HCT116 (cell line): ENCODE measurements around the gene ANKFN1. TPM values are rescaled to one million over a fixed set of nuclear protein-coding genes. Genes with fewer than 3 reads are reported as not detected.

Experiments used
- ATAC-seq: fragments of 200-7000 bp; cut with Tn5 transposase; 2 replicates; pipeline ENCODE4 v1.9.1; 2020; ENCODE audit warnings: mild to moderate bottlenecking, moderate library complexity
- Bru-seq: library from RNA; stranded (reverse); fragments of 400-500 nt; gene quantifications from one replicate; lab custom pipeline; 2021; lab: Mats Ljungman, UMichigan
- BruChase-seq, 2 experiments: library from RNA; stranded (reverse); fragments of 400-500 nt; gene quantifications; one replicate each; lab custom pipeline; 2021; lab: Mats Ljungman, UMichigan
- BruUV-seq: library from RNA; stranded (reverse); fragments of 400-500 nt; replicated peaks from 2 replicates; lab custom pipeline; 2021; lab: Mats Ljungman, UMichigan
- CTCF ChIA-PET: fragments of 300-600 bp; sonication (Branson Sonifier 250); formaldehyde crosslinking; loops from one replicate; lab custom pipeline; 2021; ENCODE audit warnings: antibody characterized with exemption; lab: Charles Lee
- POLR2A ChIA-PET: fragments of 300-600, 350-600 bp; sonication (Branson Sonifier 250); formaldehyde crosslinking; loops from one replicate; lab custom pipeline; 2021; ENCODE audit warnings: antibody characterized with exemption; lab: Charles Lee
- RAD21 ChIA-PET, 2 experiments: fragments of 300-600 bp; sonication (Branson Sonifier 250); formaldehyde crosslinking; loops; one replicate each; lab custom pipeline; 2023; ENCODE audit warnings: low total read pairs in 2 of 2; ENCODE audit not compliant: uncharacterized antibody in 2 of 2, unreplicated experiment in 2 of 2, low non-redundant PET in 1 of 2; lab: Charles Lee
- DNase-seq: peaks from one replicate; pipeline ENCODE4 v3.0.0-alpha.2; 2010; ENCODE audit warnings: low read depth, low spot score
- H2AFZ ChIP-seq: fragments of 200-600 bp; shearing (Covaris generic), sonication (generic); 2 replicates; pipeline ENCODE4 v1.6.1; 2017; ENCODE audit warnings: low read depth, mixed run types, mixed read lengths, antibody characterized with exemption, low read length; ENCODE audit not compliant: poor library complexity, severe bottlenecking
- H3K27ac ChIP-seq: 2 replicates; pipeline ENCODE4 v1.5.1; 2012; ENCODE audit warnings: low read depth, low read length
- H3K27me3 ChIP-seq: fragments of 200-600 bp; sonication (generic); 2 replicates; pipeline ENCODE4 v1.6.1; 2016; ENCODE audit warnings: mixed run types, low read length, mixed read lengths; ENCODE audit not compliant: insufficient read depth
- H3K36me3 ChIP-seq, 2 experiments: fragments of 200-500 bp in 1 of 2; fragments of 200-600 bp in 1 of 2; sonication (Bioruptor generic) in 1 of 2; sonication (generic) in 1 of 2; 2 replicates each; pipeline versions ENCODE4 v1.5.1 to v1.6.1; 2014 to 2016; ENCODE audit warnings: low read length in 2 of 2, inconsistent platforms in 1 of 2, mixed read lengths in 1 of 2, mixed run types in 1 of 2; ENCODE audit not compliant: insufficient read depth in 2 of 2, control insufficient read depth in 1 of 2
- H3K4me1 ChIP-seq, 2 experiments: fragments of 200-600 bp in 1 of 2; sonication (generic) in 1 of 2; 2 replicates each; pipeline versions ENCODE4 v1.5.1 to v1.6.1; 2012 to 2017; ENCODE audit warnings: low read length in 2 of 2, inconsistent platforms in 1 of 2, mild to moderate bottlenecking in 1 of 2, mixed read lengths in 1 of 2, mixed run types in 1 of 2, moderate library complexity in 1 of 2; ENCODE audit not compliant: insufficient read depth in 2 of 2, control insufficient read depth in 1 of 2
- H3K4me2 ChIP-seq: fragments of 200-600 bp; sonication (generic); 2 replicates; pipeline ENCODE4 v1.6.1; 2017; ENCODE audit warnings: mixed run types, low read length, mixed read lengths
- H3K4me3 ChIP-seq, 2 experiments: fragments of 200-600 bp in 1 of 2; sonication (generic) in 1 of 2; replicated peaks in 1 of 2; 2 replicates each; pipeline ENCODE4 v1.5.1; 2011 to 2016; ENCODE audit warnings: low read length in 2 of 2, control low read depth in 1 of 2, low read depth in 1 of 2, mild to moderate bottlenecking in 1 of 2, mixed read lengths in 1 of 2, mixed run types in 1 of 2
- H3K79me2 ChIP-seq: fragments of 200-600 bp; sonication (generic); 2 replicates; pipeline ENCODE4 v1.6.1; 2017; ENCODE audit warnings: mild to moderate bottlenecking, mixed run types, low read length, moderate library complexity, mixed read lengths; ENCODE audit not compliant: insufficient read depth
- H3K9ac ChIP-seq: fragments of 200-600 bp; sonication (generic); 2 replicates; pipeline ENCODE4 v1.6.1; 2016; ENCODE audit warnings: low read length, mixed read lengths
- H3K9me2 ChIP-seq: fragments of 200-600 bp; sonication (generic), shearing (Covaris generic); 2 replicates; pipeline ENCODE4 v1.6.1; 2017; ENCODE audit warnings: mixed run types, mild to moderate bottlenecking, moderate library complexity; ENCODE audit not compliant: insufficient read depth
- H3K9me3 ChIP-seq, 2 experiments: fragments of 200-500 bp in 1 of 2; fragments of 200-600 bp in 1 of 2; sonication (Bioruptor generic) in 1 of 2; sonication (generic) in 1 of 2; 2 replicates each; pipeline ENCODE4 v1.6.1; 2014 to 2017; ENCODE audit warnings: low read length in 2 of 2, mixed read lengths in 2 of 2, inconsistent platforms in 1 of 2, low read depth in 1 of 2, mild to moderate bottlenecking in 1 of 2, mixed run types in 1 of 2, moderate library complexity in 1 of 2; ENCODE audit not compliant: control insufficient read depth in 1 of 2, insufficient read depth in 1 of 2
- H4K20me1 ChIP-seq: fragments of 200-600 bp; sonication (generic), shearing (Covaris generic); 2 replicates; pipeline ENCODE4 v1.6.1; 2017; ENCODE audit warnings: mixed run types, mild to moderate bottlenecking, moderate library complexity; ENCODE audit not compliant: insufficient read depth
- FOSL1 ChIP-seq: IDR thresholded peaks from 2 replicates; pipeline ENCODE4 v1.6.1; 2012; ENCODE audit warnings: low read depth
- SIN3A ChIP-seq: IDR thresholded peaks from 2 replicates; pipeline ENCODE4 v1.6.1; 2012; ENCODE audit warnings: low read depth
- SP1 ChIP-seq: IDR thresholded peaks from 2 replicates; pipeline ENCODE4 v1.6.1; 2012; ENCODE audit warnings: low read depth
- SRF ChIP-seq: IDR thresholded peaks from 2 replicates; pipeline ENCODE4 v1.6.1; 2012; ENCODE audit warnings: low read depth
- TCF7L2 ChIP-seq: IDR thresholded peaks from 2 replicates; pipeline ENCODE4 v1.7.0; 2011; ENCODE audit warnings: borderline replicate concordance, inconsistent platforms; ENCODE audit not compliant: insufficient read depth, insufficient read length; ENCODE audit errors: extremely low read depth
- YY1 ChIP-seq: IDR thresholded peaks from 2 replicates; pipeline ENCODE4 v1.6.1; 2011; ENCODE audit warnings: low read length, low read depth, moderate library complexity, mild to moderate bottlenecking; ENCODE audit not compliant: insufficient replicate concordance; ENCODE audit errors: extremely low read depth
- intact Hi-C: fragments of 100-400 bp; cut with micrococcal nuclease; formaldehyde crosslinking; loops from 2 replicates; pipeline ENCODE4 v1.10.0; 2022
- long read RNA-seq: library from polyadenylated mRNA; unstranded; transcript quantifications from one replicate; pipeline ENCODE4 v2.0.0, GENCODE V29; 2021; ENCODE audit not compliant: unreplicated experiment
- polyA plus RNA-seq: library from polyadenylated mRNA; unstranded; fragments of >200 nt; gene quantifications from 2 replicates; pipeline ENCODE4 v1.2.1, GENCODE V29; 2012; ENCODE audit warnings: missing spikeins
- total RNA-seq: library from RNA; stranded (reverse); gene quantifications from one replicate; pipeline ENCODE4 v1.2.1, GENCODE V29; 2021; ENCODE audit not compliant: unreplicated experiment

The ANKFN1 gene
- total RNA-seq (1.1 TPM), Bru-seq, nascent RNA (percentile 34 among the genes with signal in this experiment), BruChase-seq, experiment 1, labeled RNA remaining after a 6-hour chase (percentile 25 among the genes with signal in this experiment), BruChase-seq, experiment 2, labeled RNA remaining after a 2-hour chase (percentile 28 among the genes with signal in this experiment)
- polyA plus RNA-seq = 0.30 and 0.53 TPM in 2 replicates
- long read RNA-seq, partial matches to known transcripts = 0 of 1 reads
- long read RNA-seq, other reads (novel, unspliced or antisense) = 1 of 1 reads

- TF ChIP-seq TCF7L2 = no peak
- no peak for TF ChIP-seq SP1
- Histone ChIP-seq H3K9me3 (no peaks in the 10 kb centered on the region), H3K9ac (no peak within 1 kb of the TSS), H4K20me1 (no peaks in the 10 kb centered on the region), H3K4me1 (no peaks in the 10 kb centered on the region), H3K79me2 (no peaks in the 10 kb centered on the region), H3K27me3 (peaks cover 18% of the 10 kb centered on the region; the same call in 1 of the 2 replicates), H3K4me3 (no peak within 1 kb of the TSS), H3K9me2 (no peaks in the 10 kb centered on the region), H3K36me3 (no peaks in the 10 kb centered on the region), H3K4me2 (no peak within 1 kb of the TSS), H2AFZ (no peak within 1 kb of the TSS), H3K27ac (no peak within 1 kb of the TSS)
- DNase-seq (no peak), ATAC-seq (no peak)
- ChIA-PET RAD21 (no interaction called here), POLR2A (no interaction called here), CTCF (no interaction called here)
- BruUV-seq = no TSS peak
- intact Hi-C loops = no loop called here
Measured at GRCh38 chr17:56152874-56153602, at the start of gene ANKFN1. Gene ANKFN1 (plus strand): TSS chr17:56153475. CDS start chr17:56212668, 59,193 bp downstream.

GRCh38 chr17:56108811-56109284, 44.4 kb upstream of the ANKFN1 start:
- no peaks in the 10 kb centered on the region for H3K36me3 ChIP-seq
- H4K20me1 ChIP-seq = no peaks in the 10 kb centered on the region
- POLR2A ChIA-PET = no interaction called here
- no TSS peak for BruUV-seq
- CTCF ChIA-PET = no interaction called here
- H2AFZ ChIP-seq = no peak overlapping the region
- intact Hi-C loops = no loop called here
- ATAC-seq = no peak
- no peak overlapping the region for H3K9ac ChIP-seq
- no peak overlapping the region for H3K4me2 ChIP-seq
- peaks cover 0 to 4% of the 10 kb centered on the region in 2 experiments; a peak in 2 of 4 replicates for H3K4me1 ChIP-seq
- no peaks in the 10 kb centered on the region for H3K9me2 ChIP-seq
- no peaks in the 10 kb centered on the region for H3K9me3 ChIP-seq
- no peak overlapping the region for H3K27ac ChIP-seq
- RAD21 ChIA-PET = no interaction called here
- no peak overlapping the region for H3K4me3 ChIP-seq
- H3K79me2 ChIP-seq = no peaks in the 10 kb centered on the region
- TF ChIP-seq SRF (no peak), FOSL1 (no peak), YY1 (no peak), SIN3A (no peak)
- H3K27me3 ChIP-seq = peaks cover 33% of the 10 kb centered on the region
- DNase-seq = peak; percentile 6
